Measurements from ENCODE around the gene ARHGEF16.

The ARHGEF16 gene

GRCh38 chr1:3504151-3504821 is 49.8 kb downstream of the ARHGEF16 start:
- no peak for DNase-seq

- DNase-seq, result no peak
These were observed 50.3 kb downstream of the ARHGEF16 start for GRCh38 chr1:3504822-3505153.

GRCh38 chr1:3505161-3505560 is 50.7 kb downstream of the ARHGEF16 start:
- no peak for DNase-seq

GRCh38 chr1:3506041-3506440 is 51.6 kb downstream of the ARHGEF16 start:
- DNase-seq, result no peak

- no peak for DNase-seq
These were observed 52.5 kb downstream of the ARHGEF16 start for GRCh38 chr1:3506943-3507342.

GRCh38 chr1:3507636-3508275 is 53.3 kb downstream of the ARHGEF16 start:
- DNase-seq, result no peak

- no peak for DNase-seq
These were observed 54.4 kb downstream of the ARHGEF16 start for GRCh38 chr1:3508757-3509415.

GRCh38 chr1:3509721-3510120 is 55.3 kb downstream of the ARHGEF16 start:
- DNase-seq, result no peak

GRCh38 chr1:3510136-3510955 is 55.9 kb downstream of the ARHGEF16 start:
- DNase-seq, result no peak

- DNase-seq, result no peak
These were observed 56.4 kb downstream of the ARHGEF16 start for GRCh38 chr1:3510956-3511250.

- DNase-seq, result no peak
These were observed 56.8 kb downstream of the ARHGEF16 start for GRCh38 chr1:3511306-3511705.

GRCh38 chr1:3511856-3512255 is 57.4 kb downstream of the ARHGEF16 start:
- no peak for DNase-seq

- no peak for DNase-seq
These were observed 59.9 kb downstream of the ARHGEF16 start for GRCh38 chr1:3514404-3514803.

- no peak for DNase-seq
These were observed 60.8 kb downstream of the ARHGEF16 start for GRCh38 chr1:3515272-3515671.

GRCh38 chr1:3515774-3516480 is 61.5 kb downstream of the ARHGEF16 start:
- DNase-seq, result no peak

GRCh38 chr1:3516481-3516869 is 62.0 kb downstream of the ARHGEF16 start:
- no peak for DNase-seq

- no peak for DNase-seq
These were observed 62.6 kb downstream of the ARHGEF16 start for GRCh38 chr1:3516911-3517675.

GRCh38 chr1:3518256-3518655 is 63.8 kb downstream of the ARHGEF16 start:
- no peak for DNase-seq

- no peak for DNase-seq
These were observed 64.3 kb downstream of the ARHGEF16 start for GRCh38 chr1:3518756-3519155.

GRCh38 chr1:3519301-3519885 is 64.9 kb downstream of the ARHGEF16 start:
- DNase-seq, result no peak

- no peak for DNase-seq
These were observed 66.2 kb downstream of the ARHGEF16 start for GRCh38 chr1:3520419-3521378.

Measured in right hindlimb (tissue), 1 donor.